CD4-positive, alpha-beta T cell treated with Interleukin-1 beta for 1 hour (primary cell): Measurements from ENCODE around the gene CXCR6.
"Not testable (repeated sequence)": the region's sequence is repeated elsewhere in the genome, so short reads cannot be mapped to it uniquely, and the experiment has no call there.

Experiments
- DNase-seq, 2 donors: peaks; one replicate each; pipeline ENCODE4 v3.0.0-alpha.2; 2020 to 2022

The CXCR6 gene

GRCh38 chr3:45992133-45992729 lies 49.0 kb downstream of the CXCR6 start:
- DNase-seq, result no peak

- DNase-seq, result no peak
Measured at GRCh38 chr3:45992821-45993221, 49.6 kb downstream of the CXCR6 start.

DNA sequence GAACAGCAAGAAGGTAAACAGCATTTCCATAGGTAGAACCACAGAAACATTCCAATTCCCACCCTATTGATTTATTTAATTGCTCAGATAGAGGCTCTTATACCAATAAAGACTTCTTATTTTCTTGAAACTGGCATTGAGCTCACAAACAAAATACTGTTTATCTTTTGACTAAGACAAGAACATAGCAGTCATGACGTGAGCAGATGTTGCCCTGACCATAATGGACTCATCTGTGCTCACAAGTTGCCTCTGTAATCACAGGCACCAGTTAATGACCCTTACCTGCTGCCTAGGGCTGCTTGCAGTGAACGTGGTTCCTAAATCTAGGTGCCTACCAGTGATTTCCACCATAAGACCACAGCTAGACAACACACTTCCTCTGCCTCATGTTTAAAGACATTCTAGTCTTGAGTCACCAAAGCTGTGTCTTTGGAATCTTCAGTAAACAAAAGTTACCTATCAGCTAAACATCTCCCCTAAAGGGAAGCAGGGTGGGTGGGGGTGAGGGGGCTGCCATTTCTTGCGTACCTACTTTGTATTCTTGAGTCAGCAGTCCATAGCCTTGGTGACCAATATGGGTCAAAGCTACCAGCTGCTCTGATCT lies 50.3 kb downstream of the CXCR6 start:
- DNase-seq, result peak; percentile 19 to 37

DNA sequence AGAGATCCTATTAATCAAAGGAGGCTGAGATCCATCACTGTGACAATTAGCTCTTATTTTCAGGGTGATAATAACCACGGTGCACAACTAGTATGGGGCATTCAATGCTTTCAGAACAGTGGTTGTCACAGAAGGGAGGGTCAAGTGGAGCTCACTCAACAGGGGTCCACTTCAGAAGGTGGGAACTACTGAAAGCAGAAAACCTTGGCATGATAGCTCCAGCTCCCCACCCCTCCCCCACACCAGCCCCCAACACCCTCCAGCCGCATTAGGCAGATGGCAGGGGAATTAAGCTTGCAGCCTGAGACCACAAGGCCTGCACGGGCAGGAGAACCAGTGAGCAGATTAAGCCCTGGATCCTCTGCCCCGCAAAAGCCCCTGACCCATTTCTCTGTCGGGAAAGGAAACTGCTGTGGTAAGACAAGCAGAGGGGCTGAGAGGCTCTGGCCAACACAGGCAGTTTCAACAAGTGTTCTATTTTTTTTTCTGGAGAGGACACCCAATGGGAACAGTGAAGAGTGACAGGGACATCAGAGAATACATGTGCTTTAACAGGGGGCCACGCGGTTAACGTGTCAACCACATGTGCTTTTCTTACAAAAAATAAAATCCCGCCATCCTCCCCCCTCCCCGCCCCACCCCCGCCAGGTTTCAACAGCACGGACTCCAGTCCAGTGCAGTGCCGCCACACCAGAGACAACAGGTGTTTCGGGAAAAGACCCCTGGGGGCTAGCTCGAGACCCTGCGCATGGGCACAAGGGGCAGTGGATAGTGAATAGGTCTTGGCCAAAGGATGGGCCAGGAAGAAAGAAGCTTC lies 51.4 kb downstream of the CXCR6 start:
- peak; percentile 57 to 67 for DNase-seq

DNA sequence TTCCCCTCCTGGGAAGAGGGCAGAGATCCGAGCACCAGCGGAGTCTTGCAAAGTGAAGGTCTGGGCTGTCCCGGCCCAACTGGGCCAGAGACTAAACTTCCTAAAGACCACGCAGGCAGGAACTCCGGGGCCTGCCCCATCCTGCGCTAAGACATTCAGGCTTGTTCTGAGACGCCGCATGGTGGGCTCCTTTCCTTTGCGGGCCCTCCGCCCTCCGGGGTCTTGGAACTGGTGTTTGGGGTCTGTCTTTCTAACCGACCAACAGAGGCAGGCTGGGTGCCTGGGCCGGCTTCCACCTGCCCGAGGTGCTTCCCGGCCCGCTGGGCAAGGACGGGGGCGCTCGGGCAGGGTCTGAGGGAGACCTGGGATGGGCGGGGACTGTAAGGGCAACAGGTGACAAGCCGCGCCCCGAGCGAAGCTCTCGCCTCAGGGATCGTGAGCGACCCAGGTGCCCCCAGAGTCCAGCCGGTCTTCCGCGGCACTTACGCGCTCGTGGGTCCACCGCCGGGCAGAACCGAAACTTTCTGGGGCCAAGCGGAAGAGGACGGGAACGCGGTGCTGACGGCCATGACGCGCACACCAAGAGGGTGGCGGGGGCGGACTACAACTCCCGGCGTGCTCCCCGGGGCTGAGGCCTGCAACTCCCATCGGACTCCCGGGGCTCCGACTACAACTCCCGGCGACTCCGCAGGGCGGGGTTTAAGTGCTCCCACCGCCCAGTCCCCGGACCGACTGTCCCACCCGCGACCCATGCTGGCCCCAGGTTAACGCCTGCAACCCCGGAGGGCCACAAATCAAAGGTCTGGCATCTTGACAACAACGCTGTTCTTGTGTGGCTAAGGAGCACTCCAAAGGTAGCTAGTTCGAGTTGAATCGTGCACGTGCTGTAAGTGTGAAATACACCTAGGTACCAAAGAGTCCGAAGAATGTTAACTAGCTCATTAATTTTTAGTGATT lies 52.2 kb downstream of the CXCR6 start, which contains the start of gene FYCO1:
TSS of gene FYCO1 (minus strand) at position 589 of the 957 bp plus-strand sequence. CDS start 10,914 bp downstream, outside the sequence.
- DNase-seq, result peak; percentile 87 to 90

DNA sequence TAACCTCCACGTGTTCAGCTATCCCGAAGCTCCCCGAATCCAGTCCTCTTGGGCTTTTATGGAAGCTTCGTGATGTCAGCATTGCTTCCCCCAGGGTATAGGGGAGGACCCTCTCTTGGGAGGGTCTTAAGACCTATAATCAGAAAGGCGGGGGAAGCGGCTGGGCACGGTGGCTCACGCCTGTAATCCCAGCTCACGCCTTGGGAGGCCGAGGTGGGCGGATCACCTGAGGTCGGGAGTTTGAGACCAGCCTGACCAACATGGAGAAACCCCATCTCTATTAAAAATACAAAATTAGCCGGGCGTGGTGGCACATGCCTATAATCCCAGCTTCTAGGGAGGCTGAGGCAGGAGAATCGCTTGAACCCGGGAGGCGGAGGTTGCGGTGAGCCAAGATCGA lies 54.2 kb downstream of the CXCR6 start:
- DNase-seq, result not testable (repeated sequence)

- no peak for DNase-seq
Measured at GRCh38 chr3:45997942-45998341, 54.7 kb downstream of the CXCR6 start.
